K562 (cell line): ENCODE data around the gene IP6K3.

Experiments used
- CTCF ChIP-seq, 3 experiments: IDR thresholded peaks in 2 of 3; conservative IDR thresholded peaks in 1 of 3; 2 replicates each; pipeline ENCODE4 v1.5.1; 2011 to 2012; ENCODE audit warnings: low read length in 3 of 3, mild to moderate bottlenecking in 3 of 3, control low read depth in 2 of 3, improper control_type of control experiment in 1 of 3, inconsistent platforms in 1 of 3, low read depth in 1 of 3, mixed read lengths in 1 of 3, moderate library complexity in 1 of 3; ENCODE audit not compliant: insufficient read depth in 2 of 3
- ZNF274 ChIP-seq: IDR thresholded peaks from 2 replicates; pipeline ENCODE4 v1.6.1; 2011; ENCODE audit warnings: low read depth, mild to moderate bottlenecking, low read length, moderate library complexity, borderline replicate concordance
- ZNF592 ChIP-seq: fragments of 450-650 bp; IDR thresholded peaks from 2 replicates; pipeline ENCODE4 v1.6.1; 2017; ENCODE audit warnings: antibody characterized with exemption, mild to moderate bottlenecking
- TF ChIP-seq, protein P1 (sequence below): fragments of 450-650 bp; formaldehyde crosslinking; IDR thresholded peaks from 2 replicates; pipeline ENCODE4 v1.4.0; 2022; ENCODE audit warnings: missing genetic modification characterization

GRCh38 chr6:33762713-33763112, 16.0 kb upstream of the IP6K3 start:
- TF ChIP-seq ZNF274: no peak
- no peak for TF ChIP-seq ZNF592
- TF ChIP-seq CTCF (IDR thresholded peaks at IDR 0.05 in 2 of 3, conservative IDR thresholded peaks at IDR 0.05 in 1 of 3; ENCODE audit: insufficient read depth in 2 of 3, low read depth in 1 of 3, low read length in 3 of 3): no peak
- TF ChIP-seq, protein P1, sequence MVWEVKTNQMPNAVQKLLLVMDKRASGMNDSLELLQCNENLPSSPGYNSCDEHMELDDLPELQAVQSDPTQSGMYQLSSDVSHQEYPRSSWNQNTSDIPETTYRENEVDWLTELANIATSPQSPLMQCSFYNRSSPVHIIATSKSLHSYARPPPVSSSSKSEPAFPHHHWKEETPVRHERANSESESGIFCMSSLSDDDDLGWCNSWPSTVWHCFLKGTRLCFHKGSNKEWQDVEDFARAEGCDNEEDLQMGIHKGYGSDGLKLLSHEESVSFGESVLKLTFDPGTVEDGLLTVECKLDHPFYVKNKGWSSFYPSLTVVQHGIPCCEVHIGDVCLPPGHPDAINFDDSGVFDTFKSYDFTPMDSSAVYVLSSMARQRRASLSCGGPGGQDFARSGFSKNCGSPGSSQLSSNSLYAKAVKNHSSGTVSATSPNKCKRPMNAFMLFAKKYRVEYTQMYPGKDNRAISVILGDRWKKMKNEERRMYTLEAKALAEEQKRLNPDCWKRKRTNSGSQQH: no peak
